ENCODE results near the gene MED15.
"Not testable (repeated sequence)": the region's sequence is repeated elsewhere in the genome, so short reads cannot be mapped to it uniquely, and the experiment has no call there.

Gene MED15

DNA sequence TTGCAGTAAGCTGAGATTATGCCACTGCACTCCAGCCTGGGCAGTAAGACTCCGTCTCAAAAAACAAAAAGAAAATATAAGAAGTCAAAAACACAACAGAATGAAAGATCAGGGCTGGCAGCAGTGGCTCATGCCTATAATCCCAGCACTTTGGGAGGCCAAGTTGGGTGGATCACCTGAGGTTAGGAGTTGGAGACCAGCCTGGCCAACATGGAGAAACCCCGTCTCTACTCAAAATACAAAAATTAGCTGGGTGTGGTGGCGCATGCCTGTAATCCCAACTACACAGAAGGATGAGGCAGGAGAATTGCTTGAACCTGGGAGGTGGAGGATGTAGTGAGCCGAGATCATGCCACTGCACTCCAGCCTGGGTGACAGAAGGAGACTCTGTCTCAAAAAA, 87.1 kb downstream of the MED15 start:
- not testable (repeated sequence) for H3K4me2 ChIP-seq (ENCODE audit: low read length); H3K4me3 ChIP-seq (ENCODE audit: low read length); H3K9me3 ChIP-seq (replicated peaks; ENCODE audit: low read length); H3K36me3 ChIP-seq (ENCODE audit: insufficient read depth, low read length); H3K9ac ChIP-seq (ENCODE audit: low read depth, low read length); H3K4me1 ChIP-seq (ENCODE audit: control insufficient read depth, insufficient read depth, low read length)
- peaks cover 14% of the 10 kb centered on the region for H3K27me3 ChIP-seq (ENCODE audit: control insufficient read depth, insufficient read depth, low read length)

DNA sequence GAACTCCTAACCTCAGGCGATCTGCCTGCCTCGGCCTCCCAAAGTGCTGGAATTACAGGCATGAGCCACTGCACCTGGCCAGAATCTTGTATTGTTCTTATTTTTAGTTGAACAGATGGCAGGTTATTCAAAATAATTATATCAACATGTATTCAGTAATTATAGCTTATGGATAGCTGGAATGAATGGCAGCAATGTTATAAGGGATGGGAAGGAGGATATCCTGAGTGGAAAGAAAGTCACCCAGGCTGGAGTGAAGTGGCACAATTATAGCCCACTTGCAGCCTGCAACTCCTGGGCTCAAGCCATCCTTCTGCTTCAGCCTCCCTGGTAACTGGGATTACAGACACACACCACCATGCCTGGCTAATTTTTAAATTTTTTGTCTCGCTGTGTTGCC, 88.1 kb downstream of the MED15 start:
- H3K36me3 ChIP-seq (ENCODE audit: insufficient read depth, low read length), result no peaks in the 10 kb centered on the region
- H3K4me3 ChIP-seq (ENCODE audit: low read length), result no peak overlapping the region
- H3K9ac ChIP-seq (ENCODE audit: low read depth, low read length), result no peak overlapping the region
- H3K9me3 ChIP-seq (replicated peaks; ENCODE audit: low read length), result no peaks in the 10 kb centered on the region
- no peak overlapping the region for H3K4me2 ChIP-seq (ENCODE audit: low read length)
- H3K27me3 ChIP-seq (ENCODE audit: control insufficient read depth, insufficient read depth, low read length), result peaks cover 14% of the 10 kb centered on the region
- no peaks in the 10 kb centered on the region for H3K4me1 ChIP-seq (ENCODE audit: control insufficient read depth, insufficient read depth, low read length)

GRCh38 chr22:20599117-20599516, 91.7 kb downstream of the MED15 start:
- H3K4me1 ChIP-seq (ENCODE audit: control insufficient read depth, insufficient read depth, low read length), result no peaks in the 10 kb centered on the region

DNA sequence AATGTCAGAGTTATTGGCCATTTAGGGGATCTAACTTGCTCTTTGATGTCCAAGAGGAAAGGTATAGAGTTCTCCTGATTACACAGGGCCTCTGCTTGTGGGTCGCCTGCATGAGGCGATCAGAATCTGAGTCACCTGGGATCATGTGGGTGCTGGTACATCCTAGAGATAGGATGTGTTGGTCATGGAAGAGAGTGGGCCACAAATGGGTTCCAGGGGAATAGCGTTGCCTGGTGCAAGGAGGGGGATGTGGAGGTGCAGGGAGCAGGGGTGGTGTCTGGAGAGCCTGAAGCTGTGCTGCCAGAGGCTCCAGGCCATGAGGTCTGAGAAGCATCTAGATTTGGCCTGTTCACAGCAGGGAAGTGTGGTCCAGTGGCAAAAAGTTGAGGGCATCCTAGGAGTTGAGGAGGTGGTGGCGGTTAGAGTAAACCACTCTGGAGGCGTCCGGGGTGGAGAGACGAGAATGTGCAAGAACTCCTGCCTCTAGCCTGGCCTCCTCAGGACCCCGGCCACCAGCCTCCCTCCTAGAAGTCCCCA, 92.8 kb downstream of the MED15 start:
- Histone ChIP-seq H3K27me3 (ENCODE audit: control insufficient read depth, insufficient read depth, low read length) (peaks cover 36% of the 10 kb centered on the region), H3K9me3 (replicated peaks; ENCODE audit: low read length) (no peaks in the 10 kb centered on the region), H3K4me1 (ENCODE audit: control insufficient read depth, insufficient read depth, low read length) (no peaks in the 10 kb centered on the region), H3K4me3 (ENCODE audit: low read length) (no peak overlapping the region), H3K9ac (ENCODE audit: low read depth, low read length) (no peak overlapping the region), H3K36me3 (ENCODE audit: insufficient read depth, low read length) (no peaks in the 10 kb centered on the region), H3K4me2 (ENCODE audit: low read length) (no peak overlapping the region)

More at GRCh38 chr22:20599117-20599516, 91.7 kb downstream of the MED15 start:
- no peak overlapping the region for H3K9ac ChIP-seq (ENCODE audit: low read depth, low read length)
- H3K9me3 ChIP-seq (replicated peaks; ENCODE audit: low read length), result no peaks in the 10 kb centered on the region
- no peak overlapping the region for H3K4me2 ChIP-seq (ENCODE audit: low read length)
- H3K4me3 ChIP-seq (ENCODE audit: low read length), result no peak overlapping the region
- H3K36me3 ChIP-seq (ENCODE audit: insufficient read depth, low read length), result no peaks in the 10 kb centered on the region
- peaks cover 27% of the 10 kb centered on the region for H3K27me3 ChIP-seq (ENCODE audit: control insufficient read depth, insufficient read depth, low read length)

DNA sequence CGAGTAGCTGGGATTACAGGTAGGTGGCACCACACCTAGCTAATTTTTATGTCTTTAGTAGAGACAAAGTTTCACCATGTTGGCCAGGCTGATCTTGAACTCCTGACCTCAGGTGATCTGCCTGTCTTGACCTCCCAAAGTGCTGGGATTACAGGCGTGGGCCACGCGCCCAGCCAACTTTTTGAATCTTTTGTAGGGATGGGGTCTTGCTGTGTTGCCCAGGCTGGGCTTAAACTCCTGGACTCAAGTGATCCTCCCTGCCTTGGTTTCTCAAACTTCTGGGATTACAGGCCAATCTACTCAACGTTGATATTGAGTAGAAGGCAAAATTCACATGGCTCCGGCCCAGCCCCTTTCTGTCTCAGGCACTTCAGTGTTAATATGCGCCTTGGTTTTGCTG, 93.9 kb downstream of the MED15 start:
- Histone ChIP-seq H3K9ac (ENCODE audit: low read depth, low read length) (no peak overlapping the region), H3K4me1 (ENCODE audit: control insufficient read depth, insufficient read depth, low read length) (no peaks in the 10 kb centered on the region), H3K4me3 (ENCODE audit: low read length) (no peak overlapping the region), H3K36me3 (ENCODE audit: insufficient read depth, low read length) (no peaks in the 10 kb centered on the region), H3K4me2 (ENCODE audit: low read length) (no peak overlapping the region), H3K27me3 (ENCODE audit: control insufficient read depth, insufficient read depth, low read length) (peaks cover 31% of the 10 kb centered on the region), H3K9me3 (replicated peaks; ENCODE audit: low read length) (no peaks in the 10 kb centered on the region)

DNA sequence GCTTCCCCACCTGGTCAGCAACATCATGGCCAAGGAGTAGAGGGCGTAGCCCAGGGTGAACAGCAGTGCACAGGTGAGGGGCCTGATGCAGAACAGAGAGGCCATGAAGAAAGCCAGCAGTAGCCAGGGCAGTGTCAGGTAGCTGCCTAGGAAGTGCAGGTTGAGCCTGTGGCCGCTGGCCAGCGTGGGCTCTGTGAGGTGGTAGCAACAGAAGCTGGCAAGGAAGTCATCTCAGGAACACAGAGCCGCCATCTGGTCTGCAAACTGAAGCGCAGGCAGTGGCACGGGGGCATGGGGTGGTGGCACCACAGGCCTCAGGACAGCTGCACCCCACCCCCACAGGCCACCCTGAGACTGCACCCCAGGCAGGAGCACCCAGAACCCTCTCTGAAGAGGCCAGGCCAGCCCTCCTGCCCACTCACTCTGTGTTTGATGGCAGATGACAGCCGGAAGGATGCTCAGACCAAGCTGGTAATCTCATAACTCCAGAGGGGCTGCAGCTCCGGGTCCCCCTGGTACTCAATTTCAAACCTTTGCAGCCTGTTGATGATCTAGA, 95.3 kb downstream of the MED15 start:
- H3K9ac ChIP-seq (ENCODE audit: low read depth, low read length), result no peak overlapping the region
- H3K4me2 ChIP-seq (ENCODE audit: low read length), result no peak overlapping the region
- H3K4me3 ChIP-seq (ENCODE audit: low read length), result no peak overlapping the region

GRCh38 chr22:20604092-20604747, 96.8 kb downstream of the MED15 start:
- H3K4me1 ChIP-seq (ENCODE audit: control insufficient read depth, insufficient read depth, low read length), result no peaks in the 10 kb centered on the region
- H3K9ac ChIP-seq (ENCODE audit: low read depth, low read length), result no peak overlapping the region
- H3K4me3 ChIP-seq (ENCODE audit: low read length), result no peak overlapping the region
- H3K36me3 ChIP-seq (ENCODE audit: insufficient read depth, low read length), result no peaks in the 10 kb centered on the region
- H3K4me2 ChIP-seq (ENCODE audit: low read length), result no peak overlapping the region
- peaks cover 42% of the 10 kb centered on the region for H3K27me3 ChIP-seq (ENCODE audit: control insufficient read depth, insufficient read depth, low read length)
- H3K9me3 ChIP-seq (replicated peaks; ENCODE audit: low read length), result no peaks in the 10 kb centered on the region

More for the DNA sequence above, 95.3 kb downstream of the MED15 start:
- H3K36me3 ChIP-seq (ENCODE audit: insufficient read depth, low read length), result no peaks in the 10 kb centered on the region
- H3K9me3 ChIP-seq (replicated peaks; ENCODE audit: low read length), result no peaks in the 10 kb centered on the region
- H3K27me3 ChIP-seq (ENCODE audit: control insufficient read depth, insufficient read depth, low read length), result peaks cover 41% of the 10 kb centered on the region
- no peaks in the 10 kb centered on the region for H3K4me1 ChIP-seq (ENCODE audit: control insufficient read depth, insufficient read depth, low read length)

DNA sequence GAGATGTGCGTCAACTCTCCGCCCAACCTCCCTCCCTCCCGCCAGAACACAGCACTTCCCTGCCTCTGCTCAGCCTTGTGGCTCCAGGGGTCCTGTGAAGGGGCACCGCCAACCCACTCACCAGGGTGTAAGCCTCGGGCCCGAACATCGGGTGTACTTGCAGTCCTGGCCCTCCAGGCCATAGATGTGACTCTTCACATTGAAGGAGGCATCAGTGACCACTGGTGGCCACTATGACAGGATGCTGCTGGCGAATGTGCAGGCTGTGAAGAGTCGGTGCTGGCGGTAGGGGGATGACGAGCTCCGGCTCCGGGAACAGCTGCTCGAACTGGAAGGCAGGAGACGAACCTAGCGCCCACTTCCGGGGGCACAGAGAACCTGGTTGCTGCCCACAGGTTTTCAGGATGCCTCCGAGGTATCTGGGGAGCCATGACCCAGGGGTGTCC, 97.4 kb downstream of the MED15 start:
- Histone ChIP-seq H3K4me2 (ENCODE audit: low read length) (no peak overlapping the region), H3K4me3 (ENCODE audit: low read length) (no peak overlapping the region), H3K4me1 (ENCODE audit: control insufficient read depth, insufficient read depth, low read length) (no peaks in the 10 kb centered on the region), H3K9me3 (replicated peaks; ENCODE audit: low read length) (no peaks in the 10 kb centered on the region), H3K27me3 (ENCODE audit: control insufficient read depth, insufficient read depth, low read length) (peaks cover 47% of the 10 kb centered on the region), H3K36me3 (ENCODE audit: insufficient read depth, low read length) (no peaks in the 10 kb centered on the region), H3K9ac (ENCODE audit: low read depth, low read length) (no peak overlapping the region)

DNA sequence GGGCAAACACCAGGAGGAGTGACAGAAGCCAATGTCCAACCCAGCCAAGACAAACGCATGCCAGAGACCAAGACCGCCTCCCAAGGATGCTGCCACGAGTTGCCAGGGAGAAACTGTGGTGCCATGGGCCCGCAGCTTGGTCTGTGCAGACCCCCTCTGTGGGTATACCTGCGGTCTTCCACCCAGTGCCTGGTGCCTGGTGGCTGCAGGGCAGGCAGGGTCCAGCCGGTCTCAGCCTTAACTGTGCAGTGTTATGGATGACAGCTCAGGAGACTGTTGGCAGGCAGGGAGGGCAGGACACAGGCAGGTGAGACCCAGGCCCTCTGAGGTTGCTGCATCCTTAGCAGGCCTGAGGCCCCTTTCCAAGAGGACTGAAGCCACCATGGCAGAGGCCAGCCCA, 97.9 kb downstream of the MED15 start:
- H3K4me2 ChIP-seq (ENCODE audit: low read length), result no peak overlapping the region
- no peak overlapping the region for H3K9ac ChIP-seq (ENCODE audit: low read depth, low read length)
- H3K4me1 ChIP-seq (ENCODE audit: control insufficient read depth, insufficient read depth, low read length), result no peaks in the 10 kb centered on the region

DNA sequence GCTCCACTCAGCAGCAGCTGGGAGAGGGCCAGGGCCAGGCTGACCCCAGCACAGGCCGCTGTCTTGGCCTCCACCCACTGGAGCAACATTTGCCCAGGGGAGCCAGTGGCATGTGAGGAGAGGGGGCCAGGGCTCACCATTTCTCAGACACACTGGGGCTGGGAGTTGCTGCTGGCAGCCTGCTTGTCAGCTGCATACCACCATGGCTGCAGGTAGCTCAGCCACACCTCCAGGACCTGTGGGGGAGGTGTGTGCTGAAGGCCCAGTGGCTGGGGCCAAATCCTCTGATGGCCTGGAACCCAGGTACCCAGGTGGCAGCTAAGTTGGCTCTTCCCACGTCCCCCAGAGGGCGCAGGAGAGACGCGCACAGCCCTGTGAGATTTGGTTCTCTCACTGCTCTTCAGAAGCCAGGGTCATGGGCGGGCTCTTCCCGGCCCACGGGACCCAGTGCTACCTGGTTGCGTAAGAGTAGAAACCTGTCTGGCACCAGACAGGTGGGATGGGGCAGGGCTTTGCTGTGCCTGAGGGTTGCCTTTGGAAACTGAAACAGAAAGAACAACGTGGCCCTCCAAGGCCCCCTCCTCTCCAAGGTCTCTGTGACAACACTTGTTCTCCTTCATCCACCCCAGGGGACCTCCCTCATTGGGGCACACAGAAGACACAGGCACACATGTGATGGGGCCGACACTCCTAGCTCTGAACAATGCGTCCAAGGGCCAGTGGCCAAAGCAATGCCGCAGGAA, 98.8 kb downstream of the MED15 start:
- no peak overlapping the region for H3K9ac ChIP-seq (ENCODE audit: low read depth, low read length)
- no peaks in the 10 kb centered on the region for H3K9me3 ChIP-seq (replicated peaks; ENCODE audit: low read length)
- H3K36me3 ChIP-seq (ENCODE audit: insufficient read depth, low read length), result no peaks in the 10 kb centered on the region
- no peak overlapping the region for H3K4me3 ChIP-seq (ENCODE audit: low read length)
- no peak overlapping the region for H3K4me2 ChIP-seq (ENCODE audit: low read length)
- no peaks in the 10 kb centered on the region for H3K4me1 ChIP-seq (ENCODE audit: control insufficient read depth, insufficient read depth, low read length)
- H3K27me3 ChIP-seq (ENCODE audit: control insufficient read depth, insufficient read depth, low read length), result peaks cover 50% of the 10 kb centered on the region

More for the DNA sequence above, 97.9 kb downstream of the MED15 start:
- Histone ChIP-seq H3K4me3 (ENCODE audit: low read length) (no peak overlapping the region), H3K36me3 (ENCODE audit: insufficient read depth, low read length) (no peaks in the 10 kb centered on the region), H3K9me3 (replicated peaks; ENCODE audit: low read length) (no peaks in the 10 kb centered on the region), H3K27me3 (ENCODE audit: control insufficient read depth, insufficient read depth, low read length) (peaks cover 50% of the 10 kb centered on the region)

DNA sequence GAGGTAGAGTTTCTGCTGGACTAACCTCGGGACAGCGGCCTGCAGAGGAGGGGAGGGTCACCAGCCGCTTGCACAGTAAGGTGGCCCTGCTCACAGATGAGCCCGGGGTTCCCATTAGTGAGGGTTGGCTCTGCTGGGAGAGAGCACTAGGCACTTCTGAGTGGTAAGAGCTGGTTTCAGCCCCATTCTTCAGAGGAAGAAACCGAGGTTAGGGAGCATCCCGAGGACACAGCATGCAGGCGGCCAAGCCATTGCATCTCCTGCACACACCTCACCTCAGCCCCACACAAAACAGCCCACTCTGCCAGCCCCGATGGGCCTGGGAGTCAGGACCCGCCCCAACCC, 99.3 kb downstream of the MED15 start:
- H3K4me1 ChIP-seq (ENCODE audit: control insufficient read depth, insufficient read depth, low read length), result no peaks in the 10 kb centered on the region
- H3K9me3 ChIP-seq (replicated peaks; ENCODE audit: low read length), result no peaks in the 10 kb centered on the region
- H3K27me3 ChIP-seq (ENCODE audit: control insufficient read depth, insufficient read depth, low read length), result peaks cover 48% of the 10 kb centered on the region

More for the DNA sequence above, 99.3 kb downstream of the MED15 start:
- no peak overlapping the region for H3K4me2 ChIP-seq (ENCODE audit: low read length)
- no peaks in the 10 kb centered on the region for H3K36me3 ChIP-seq (ENCODE audit: insufficient read depth, low read length)
- no peak overlapping the region for H3K4me3 ChIP-seq (ENCODE audit: low read length)
- no peak overlapping the region for H3K9ac ChIP-seq (ENCODE audit: low read depth, low read length)
